Stimulated activated CD4-positive, alpha-beta T cell treated with anti-CD3 and anti-CD28 coated beads, Interleukin-1b, Interleukin-23, amount 100 ng/mL, for 4 hours (primary cell): Measurements from ENCODE around the gene IDE.
"Not testable (repeated sequence)": the region's sequence is repeated elsewhere in the genome, so short reads cannot be mapped to it uniquely, and the experiment has no call there.

ENCODE experiments used
- DNase-seq, 2 donors: peaks; one replicate each; pipeline ENCODE4 v3.0.0-alpha.2; 2020; ENCODE audit warnings: low read depth in 2 of 2

IDE gene

GRCh38 chr10:92573798-92574547 is at the start of gene IDE:
Gene IDE (minus strand): TSS chr10:92574093. CDS start chr10:92574019, 74 bp downstream.
- peak; percentile 71 to 77 for DNase-seq

- DNase-seq, result no peak
Observed at GRCh38 chr10:92619368-92619767, 45.5 kb upstream of the IDE start.

GRCh38 chr10:92615515-92615914 is 41.6 kb upstream of the IDE start:
- no peak for DNase-seq

GRCh38 chr10:92604841-92605240 is 30.9 kb upstream of the IDE start:
- DNase-seq, result no peak

GRCh38 chr10:92598321-92598720 is 24.4 kb upstream of the IDE start:
- DNase-seq, result no peak

- DNase-seq, result no peak
Observed at GRCh38 chr10:92595505-92595904, 21.6 kb upstream of the IDE start.

- no peak for DNase-seq
Observed at GRCh38 chr10:92593619-92594588, 20.0 kb upstream of the IDE start.

- peak; percentile 91 to 97 for DNase-seq
Observed at GRCh38 chr10:92592761-92593618, 19.1 kb upstream of the IDE start, which contains the start of gene KIF11. Gene KIF11 (plus strand): TSS chr10:92593130. CDS start chr10:92593376, 246 bp downstream.

GRCh38 chr10:92591550-92592022 is 17.7 kb upstream of the IDE start:
- peak; percentile 77 to 81 for DNase-seq

- no peak for DNase-seq
Observed at GRCh38 chr10:92590623-92591549, 17.0 kb upstream of the IDE start.

GRCh38 chr10:92582347-92582746 is 8.5 kb upstream of the IDE start:
- DNase-seq, result not testable (repeated sequence)

- DNase-seq, result no peak
Observed at GRCh38 chr10:92575961-92576360, 2.1 kb upstream of the IDE start.

GRCh38 chr10:92574548-92575261 is 812 bp upstream of the IDE start:
- no peak for DNase-seq

- DNase-seq, result peak in 1 of 2 donors; percentile 35
Observed at GRCh38 chr10:92573091-92573797, 649 bp downstream of the IDE start.

- DNase-seq, result no peak
Observed at GRCh38 chr10:92572362-92573090, 1.4 kb downstream of the IDE start.

GRCh38 chr10:92571649-92572048 is 2.2 kb downstream of the IDE start:
- DNase-seq, result no peak

GRCh38 chr10:92569663-92570062 is 4.2 kb downstream of the IDE start:
- DNase-seq, result not testable (repeated sequence)

- no peak for DNase-seq
Observed at GRCh38 chr10:92569071-92569470, 4.8 kb downstream of the IDE start.
